GM19328 (cell line): ENCODE data around the gene DOCK2.
A peak's percentile ranks its signal among the peaks of the same experiment; 100 is the strongest.
"Not testable (repeated sequence)": the region's sequence is repeated elsewhere in the genome, so short reads cannot be mapped to it uniquely, and the experiment has no call there.

Source experiments
- ATAC-seq: cut with Tn5 transposase; IDR thresholded peaks from one replicate; pipeline ENCODE4 v1.9.1; 2021; ENCODE audit warnings: mild to moderate bottlenecking, moderate library complexity; ENCODE audit not compliant: unreplicated experiment

Gene DOCK2

GRCh38 chr5:169808880-169809279 is 171.8 kb downstream of the DOCK2 start:
- ATAC-seq: not testable (repeated sequence)

- no peak for ATAC-seq
Observed at GRCh38 chr5:169809281-169809680, 172.2 kb downstream of the DOCK2 start.

- no peak for ATAC-seq
Observed at GRCh38 chr5:169810524-169810923, 173.4 kb downstream of the DOCK2 start.

- no peak for ATAC-seq
Observed at GRCh38 chr5:169811023-169811422, 173.9 kb downstream of the DOCK2 start.

GRCh38 chr5:169811680-169812079 is 174.6 kb downstream of the DOCK2 start:
- ATAC-seq: no peak

- no peak for ATAC-seq
Observed at GRCh38 chr5:169812786-169813185, 175.7 kb downstream of the DOCK2 start.

GRCh38 chr5:169814045-169814444 is 177.0 kb downstream of the DOCK2 start:
- no peak for ATAC-seq

- ATAC-seq: no peak
Observed at GRCh38 chr5:169814522-169814921, 177.4 kb downstream of the DOCK2 start.

- no peak for ATAC-seq
Observed at GRCh38 chr5:169817031-169817430, 180.0 kb downstream of the DOCK2 start.

GRCh38 chr5:169826618-169827017 is 189.5 kb downstream of the DOCK2 start:
- ATAC-seq: no peak

- no peak for ATAC-seq
Observed at GRCh38 chr5:169827769-169828168, 190.7 kb downstream of the DOCK2 start.

- ATAC-seq: no peak
Observed at GRCh38 chr5:169828385-169828784, 191.3 kb downstream of the DOCK2 start.

GRCh38 chr5:169831331-169831730 is 194.3 kb downstream of the DOCK2 start:
- ATAC-seq: no peak

- ATAC-seq: no peak
Observed at GRCh38 chr5:169832304-169832703, 195.2 kb downstream of the DOCK2 start.

- no peak for ATAC-seq
Observed at GRCh38 chr5:169832845-169833244, 195.8 kb downstream of the DOCK2 start.

GRCh38 chr5:169833681-169834292 is 196.7 kb downstream of the DOCK2 start:
- not testable (repeated sequence) for ATAC-seq

GRCh38 chr5:169834540-169834939 is 197.5 kb downstream of the DOCK2 start:
- ATAC-seq: not testable (repeated sequence)

GRCh38 chr5:169836835-169837536 is 199.9 kb downstream of the DOCK2 start:
- no peak for ATAC-seq

GRCh38 chr5:169837686-169838085 is 200.6 kb downstream of the DOCK2 start:
- no peak for ATAC-seq

- ATAC-seq: peak; percentile 71
Observed at GRCh38 chr5:169838688-169839087, 201.6 kb downstream of the DOCK2 start.

GRCh38 chr5:169840405-169840804 is 203.3 kb downstream of the DOCK2 start:
- no peak for ATAC-seq

GRCh38 chr5:169842699-169843098 is 205.6 kb downstream of the DOCK2 start:
- ATAC-seq: no peak

- ATAC-seq: no peak
Observed at GRCh38 chr5:169847519-169847918, 210.4 kb downstream of the DOCK2 start.
